ELF-1 (cell line): ENCODE data around the gene TTC27.
"Not testable (repeated sequence)": the region's sequence is repeated elsewhere in the genome, so short reads cannot be mapped to it uniquely, and the experiment has no call there.

Experiments
- DNase-seq: peaks from one replicate; pipeline ENCODE4 v3.0.0-alpha.2; 2016; ENCODE audit warnings: low read depth, low spot score

The TTC27 gene

DNA sequence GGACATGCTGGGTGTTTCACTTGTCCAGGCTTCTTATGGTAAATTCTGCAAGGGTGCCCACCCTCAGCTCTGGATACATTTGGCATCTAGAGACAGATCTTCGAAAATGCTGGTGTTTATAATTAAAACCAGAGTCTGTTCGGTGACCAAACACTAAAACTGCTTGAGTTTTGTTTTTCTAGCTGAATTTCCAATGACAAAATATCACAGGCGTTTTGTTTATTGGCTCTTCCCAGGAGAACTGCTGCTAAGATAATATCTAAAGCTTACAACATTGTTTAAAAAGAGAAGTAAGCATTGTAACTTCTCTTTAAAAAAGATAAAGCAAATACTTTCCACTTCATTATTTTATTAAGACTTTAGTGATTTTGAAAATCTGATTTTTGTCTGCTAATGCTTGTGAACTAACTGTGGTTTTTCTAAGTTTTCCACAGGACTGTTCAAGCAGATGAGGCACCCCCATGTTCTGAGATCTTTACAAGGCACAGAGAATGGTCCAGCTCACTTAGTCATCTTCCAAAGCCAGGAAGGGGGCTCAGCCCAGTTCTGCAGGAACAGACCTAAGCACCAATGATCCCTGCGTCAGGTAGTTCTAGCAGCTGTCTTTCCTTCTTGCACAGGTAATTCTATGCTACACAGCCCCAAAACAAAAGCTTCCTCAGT, 224.1 kb downstream of the TTC27 start:
- no peak for DNase-seq

DNA sequence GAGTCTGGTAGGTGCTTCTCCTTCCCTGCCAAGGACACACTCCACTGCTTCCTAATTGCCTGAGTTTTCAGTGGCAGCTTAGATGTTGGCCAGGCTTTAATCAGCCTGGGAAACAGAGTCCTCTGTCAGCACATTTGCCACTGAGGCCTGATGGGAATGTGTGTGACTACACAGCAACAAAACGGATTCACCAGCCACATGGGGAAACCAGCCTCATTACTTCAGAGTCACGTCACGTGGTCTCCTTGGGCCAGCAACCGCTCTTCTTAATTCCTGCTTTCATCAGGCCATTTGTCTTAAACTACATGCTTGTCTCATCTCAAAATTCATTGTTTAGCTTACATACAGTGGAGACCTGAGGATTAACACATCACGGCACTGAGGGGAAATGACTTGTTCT, 225.0 kb downstream of the TTC27 start:
- no peak for DNase-seq

DNA sequence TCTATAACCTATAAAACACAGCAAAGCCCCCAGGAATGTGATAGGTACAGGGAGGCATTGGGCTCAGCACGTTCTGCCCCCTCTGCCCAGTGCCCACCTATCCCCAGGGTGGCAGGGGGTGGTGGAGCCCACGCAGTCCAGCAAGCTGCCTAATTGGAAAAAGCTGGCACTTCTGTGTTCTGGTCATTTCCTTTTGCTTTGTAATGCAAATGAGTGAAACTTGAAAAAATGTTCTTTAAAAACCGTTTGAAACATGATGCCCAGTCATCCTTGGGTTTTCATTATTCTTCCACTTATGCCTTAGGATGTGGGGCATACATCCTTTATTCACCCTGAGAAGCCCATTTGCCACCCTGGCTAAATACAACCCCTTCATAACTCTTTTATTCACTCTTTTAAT, 229.0 kb downstream of the TTC27 start:
- no peak for DNase-seq

DNA sequence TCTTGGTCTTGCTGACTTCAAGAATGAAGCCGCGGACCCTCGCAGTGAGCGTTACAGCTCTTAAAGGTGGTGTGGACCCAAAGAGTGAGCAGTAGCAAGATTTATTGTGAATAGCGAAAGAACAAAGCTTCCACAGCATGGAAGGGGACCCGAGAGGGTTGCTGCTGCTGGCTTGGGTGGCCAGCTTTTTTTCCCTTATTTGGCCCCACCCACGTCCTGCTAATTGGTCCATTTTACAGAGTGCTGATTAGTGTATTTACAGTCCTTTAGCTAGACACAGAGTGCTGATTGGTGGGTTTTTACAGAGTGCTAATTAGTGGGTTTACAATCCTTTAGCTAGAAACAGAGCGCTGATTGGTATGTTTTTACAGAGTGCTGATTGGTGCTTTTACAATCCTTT, 230.9 kb downstream of the TTC27 start:
- no peak for DNase-seq

DNA sequence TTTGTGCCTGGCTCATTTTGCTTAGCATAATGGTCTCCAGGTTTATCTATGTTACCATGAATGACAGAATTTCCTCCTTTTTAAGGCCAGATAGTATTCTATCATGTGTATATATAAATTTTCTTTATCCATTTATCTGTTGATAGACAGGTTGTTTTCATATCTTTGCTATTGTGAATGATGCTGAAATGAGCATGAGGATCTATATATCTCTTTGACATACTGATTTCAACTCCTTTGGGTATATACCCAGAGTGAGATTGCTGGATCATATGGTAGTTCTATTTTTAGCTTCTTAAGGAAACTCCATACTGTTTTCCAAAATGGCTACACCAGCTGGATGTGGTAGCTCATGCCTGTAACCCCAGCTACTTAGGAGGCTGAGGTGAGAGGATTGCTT, 232.5 kb downstream of the TTC27 start:
- no peak for DNase-seq

DNA sequence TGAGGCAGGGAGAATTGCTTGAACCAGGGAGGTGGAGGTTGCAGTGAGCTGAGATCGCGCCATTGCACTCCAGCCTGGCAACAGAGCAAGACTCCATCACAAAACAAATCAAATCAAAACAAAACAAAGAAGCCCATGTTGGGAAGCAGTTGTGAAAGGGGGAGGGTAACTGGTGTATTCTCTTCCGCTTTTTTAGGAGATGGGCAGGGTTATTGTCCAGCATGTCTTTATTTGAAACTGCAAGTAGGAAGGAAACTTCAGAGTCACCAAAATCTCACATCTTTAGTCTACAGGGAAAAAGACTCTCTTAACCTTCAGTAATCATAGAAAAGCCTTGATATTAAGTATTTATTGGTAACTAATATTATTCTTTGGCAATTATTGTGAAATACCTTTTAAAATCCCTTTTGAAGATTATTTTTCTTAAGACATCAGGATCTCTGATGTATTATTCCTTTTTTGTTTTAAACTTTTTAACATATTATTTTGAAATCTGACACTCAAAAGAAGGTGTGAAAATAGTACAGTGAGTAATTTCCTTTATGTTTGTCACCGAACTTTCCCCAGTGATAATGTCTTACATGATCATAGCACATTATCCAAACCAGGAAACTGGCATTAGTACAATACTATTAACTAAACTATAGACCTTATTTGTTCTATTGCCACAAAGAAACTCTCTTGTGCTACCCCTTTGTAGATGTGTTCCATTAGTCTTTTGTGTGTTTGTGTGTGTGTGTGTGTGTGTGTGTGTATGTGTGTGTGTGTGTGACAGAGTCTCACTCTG, 234.6 kb downstream of the TTC27 start:
- DNase-seq = no peak

DNA sequence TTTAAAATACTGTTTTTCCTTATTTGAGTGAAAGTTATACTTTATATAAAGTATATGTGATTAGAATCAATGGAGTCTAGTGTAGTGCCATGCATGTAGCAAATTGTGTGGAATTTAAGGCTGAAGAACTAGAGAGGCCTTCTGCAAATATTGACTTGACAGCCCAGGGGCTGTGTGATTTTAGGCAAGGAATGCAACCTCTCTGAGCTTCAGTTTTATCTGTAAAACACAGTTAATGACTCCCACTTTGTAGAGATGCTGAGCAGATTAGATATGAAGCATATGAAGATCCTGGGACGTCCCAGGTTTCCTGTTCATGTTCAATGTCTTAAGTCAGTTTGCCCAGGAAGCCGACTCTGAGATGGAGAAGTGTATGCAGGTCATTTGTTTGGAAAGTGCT, 235.5 kb downstream of the TTC27 start:
- DNase-seq = no peak

DNA sequence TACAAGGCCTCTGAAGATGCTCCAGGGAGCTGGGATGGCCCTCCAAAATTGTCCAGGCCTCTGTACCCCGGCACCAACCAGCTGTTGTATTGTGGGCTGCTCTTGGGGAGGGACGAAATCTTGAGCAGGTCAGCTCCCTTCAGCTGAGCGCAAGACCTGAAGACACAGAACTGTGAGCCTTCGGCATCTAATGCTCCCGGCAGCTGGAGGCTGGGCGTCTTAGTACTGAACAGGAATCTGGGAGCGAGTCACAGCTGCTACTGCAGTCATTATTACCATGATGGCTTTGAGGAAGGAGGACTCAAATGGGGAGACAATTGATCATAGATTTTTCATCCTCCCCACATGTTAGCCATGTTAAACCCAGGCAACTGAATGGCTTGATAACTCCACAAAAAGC, 236.0 kb downstream of the TTC27 start:
- DNase-seq = no peak

DNA sequence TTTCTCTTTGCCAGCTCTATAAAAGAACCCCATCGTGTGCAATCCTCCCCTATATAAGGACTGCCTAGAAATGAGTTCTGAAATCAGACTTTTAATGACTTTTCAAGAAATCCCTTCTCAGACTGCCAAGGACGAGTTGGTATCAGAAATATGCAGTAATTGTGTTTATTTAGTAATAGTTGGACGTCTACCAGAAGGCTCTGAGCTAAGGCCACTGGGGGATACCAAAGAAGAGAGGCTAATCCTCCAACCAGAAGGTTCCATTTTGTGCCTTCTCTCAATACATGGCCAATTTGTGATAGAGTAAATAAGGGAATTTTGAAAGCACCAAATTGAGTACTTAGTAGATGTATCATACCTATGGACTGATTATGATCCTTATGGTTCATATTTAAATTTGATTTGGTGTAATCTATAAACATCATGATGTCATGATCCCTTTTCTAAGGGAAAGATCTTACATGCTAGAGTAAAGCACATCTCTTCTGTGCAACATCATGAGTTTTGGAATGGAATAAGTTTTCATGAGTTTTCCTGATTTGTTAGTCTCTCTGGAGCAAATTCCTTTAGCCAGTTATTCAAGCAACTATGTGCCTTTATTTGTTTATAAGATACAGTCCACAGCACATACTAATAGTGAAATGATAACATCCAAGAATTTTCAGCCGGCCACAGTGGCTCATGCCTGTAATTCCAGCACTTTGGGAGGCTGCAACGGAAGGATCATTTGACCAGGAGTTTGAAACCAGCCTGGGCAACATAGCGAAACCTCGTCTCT, 236.7 kb downstream of the TTC27 start:
- no peak for DNase-seq

DNA sequence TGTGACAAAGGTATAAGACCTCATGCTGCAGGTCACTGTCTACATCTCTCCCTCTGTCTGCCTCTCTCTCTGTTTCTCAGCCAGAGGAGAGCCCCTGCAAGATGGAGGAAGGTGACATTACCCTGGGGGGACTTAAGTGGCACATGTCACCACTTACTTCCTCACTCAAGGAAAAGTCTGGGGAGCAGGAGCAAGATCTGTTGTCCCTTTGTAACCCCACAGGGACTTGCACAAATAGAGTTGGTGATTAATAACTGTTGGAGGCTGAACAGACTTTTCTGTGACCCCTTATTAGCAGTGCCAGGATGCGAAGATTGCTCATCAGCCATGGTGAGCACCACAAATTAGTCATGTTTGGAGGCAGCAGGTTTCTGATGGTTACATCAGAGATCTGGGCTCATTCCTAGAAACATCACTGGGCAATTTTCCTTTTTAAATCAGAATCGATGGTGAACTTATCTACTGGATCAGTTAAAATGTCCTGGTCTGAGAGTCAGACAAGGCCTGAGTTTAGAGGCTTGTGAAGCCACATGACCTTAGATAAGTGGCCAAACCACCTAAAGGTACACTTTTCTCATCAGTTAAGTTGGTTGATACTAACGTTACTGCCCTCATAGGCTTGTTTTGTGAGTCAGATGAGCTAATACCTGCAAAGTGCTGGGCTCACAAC, 237.7 kb downstream of the TTC27 start:
- DNase-seq = no peak

DNA sequence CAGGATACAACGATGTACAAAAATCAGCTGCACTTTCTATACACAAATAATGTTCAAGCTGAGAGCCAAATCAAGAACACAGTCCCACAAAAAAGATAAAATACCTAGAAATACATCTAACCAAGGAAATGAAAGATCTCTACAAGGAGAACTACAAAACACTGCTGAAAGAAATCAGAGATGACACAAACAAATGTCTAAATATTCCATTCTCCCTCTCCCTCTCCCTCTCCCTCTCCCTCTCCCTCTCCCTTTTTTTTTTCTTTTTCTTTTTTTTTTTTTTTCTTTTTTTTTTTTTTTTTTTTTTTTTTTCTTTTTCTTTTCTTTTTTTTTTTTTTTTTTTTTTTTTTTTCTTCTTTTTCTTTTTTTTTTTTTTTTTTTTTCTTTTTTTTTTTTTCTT, 238.6 kb downstream of the TTC27 start:
- DNase-seq = not testable (repeated sequence)
